ENCODE results near the gene LMAN1L.
A peak's percentile ranks its signal among the peaks of the same experiment; 100 is the strongest.

The LMAN1L gene

GRCh38 chr15:74835312-74835823, 22.7 kb downstream of the LMAN1L start:
- peak in 1 of 2 donors; percentile 29 for DNase-seq (ENCODE audit: low read depth in 1 of 2, low spot score in 1 of 2)

- DNase-seq (ENCODE audit: low read depth in 1 of 2, low spot score in 1 of 2): no peak
Observed at GRCh38 chr15:74836846-74837245, 24.2 kb downstream of the LMAN1L start.

GRCh38 chr15:74837482-74838136, 25.0 kb downstream of the LMAN1L start:
- no peak for DNase-seq (ENCODE audit: low read depth in 1 of 2, low spot score in 1 of 2)

- no peak for DNase-seq (ENCODE audit: low read depth in 1 of 2, low spot score in 1 of 2)
Observed at GRCh38 chr15:74838137-74838516, 25.5 kb downstream of the LMAN1L start.

- DNase-seq (ENCODE audit: low read depth in 1 of 2, low spot score in 1 of 2): no peak
Observed at GRCh38 chr15:74838746-74839525, 26.3 kb downstream of the LMAN1L start.

- DNase-seq (ENCODE audit: low read depth in 1 of 2, low spot score in 1 of 2): no peak
Observed at GRCh38 chr15:74839526-74840395, 27.1 kb downstream of the LMAN1L start.

- no peak for DNase-seq (ENCODE audit: low read depth in 1 of 2, low spot score in 1 of 2)
Observed at GRCh38 chr15:74840851-74841775, 28.5 kb downstream of the LMAN1L start.

GRCh38 chr15:74841891-74842373, 29.3 kb downstream of the LMAN1L start:
- no peak for DNase-seq (ENCODE audit: low read depth in 1 of 2, low spot score in 1 of 2)

GRCh38 chr15:74842581-74843444, 30.2 kb downstream of the LMAN1L start, which contains the start of gene ULK3:
Gene ULK3, minus strand, starts transcription at chr15:74843156. Its CDS starts 51 bp downstream, at chr15:74843105.
- peak; percentile 88 to 90 for DNase-seq (ENCODE audit: low read depth in 1 of 2, low spot score in 1 of 2)

GRCh38 chr15:74843445-74843828, 30.8 kb downstream of the LMAN1L start:
- no peak for DNase-seq (ENCODE audit: low read depth in 1 of 2, low spot score in 1 of 2)

GRCh38 chr15:74843891-74844299, 31.3 kb downstream of the LMAN1L start:
- no peak for DNase-seq (ENCODE audit: low read depth in 1 of 2, low spot score in 1 of 2)

GRCh38 chr15:74844319-74845207, 31.9 kb downstream of the LMAN1L start:
- DNase-seq (ENCODE audit: low read depth in 1 of 2, low spot score in 1 of 2): no peak

GRCh38 chr15:74845208-74845568, 32.6 kb downstream of the LMAN1L start:
- DNase-seq (ENCODE audit: low read depth in 1 of 2, low spot score in 1 of 2): peak in 1 of 2 donors; percentile 37

GRCh38 chr15:74845581-74845980, 32.9 kb downstream of the LMAN1L start:
- DNase-seq (ENCODE audit: low read depth in 1 of 2, low spot score in 1 of 2): no peak

- no peak for DNase-seq (ENCODE audit: low read depth in 1 of 2, low spot score in 1 of 2)
Observed at GRCh38 chr15:74847432-74847831, 34.8 kb downstream of the LMAN1L start.

GRCh38 chr15:74850393-74850792, 37.8 kb downstream of the LMAN1L start:
- DNase-seq (ENCODE audit: low read depth in 1 of 2, low spot score in 1 of 2): no peak

- DNase-seq (ENCODE audit: low read depth in 1 of 2, low spot score in 1 of 2): no peak
Observed at GRCh38 chr15:74851960-74852359, 39.3 kb downstream of the LMAN1L start.

GRCh38 chr15:74854453-74855022, 41.9 kb downstream of the LMAN1L start:
- DNase-seq (ENCODE audit: low read depth in 1 of 2, low spot score in 1 of 2): no peak
